Hematopoietic multipotent progenitor cell treated with erythropoietin and hydrocortisone succinate and interleukin-3 and kit ligand, for 17 days (in vitro differentiated cells): ENCODE measurements around the gene ZCCHC9.
"Not testable (repeated sequence)": the region's sequence is repeated elsewhere in the genome, so short reads cannot be mapped to it uniquely, and the experiment has no call there.

Experiments used
- DNase-seq: peaks from one replicate; pipeline ENCODE4 v3.0.0-alpha.2; 2015; ENCODE audit warnings: low spot score

The ZCCHC9 gene

DNA sequence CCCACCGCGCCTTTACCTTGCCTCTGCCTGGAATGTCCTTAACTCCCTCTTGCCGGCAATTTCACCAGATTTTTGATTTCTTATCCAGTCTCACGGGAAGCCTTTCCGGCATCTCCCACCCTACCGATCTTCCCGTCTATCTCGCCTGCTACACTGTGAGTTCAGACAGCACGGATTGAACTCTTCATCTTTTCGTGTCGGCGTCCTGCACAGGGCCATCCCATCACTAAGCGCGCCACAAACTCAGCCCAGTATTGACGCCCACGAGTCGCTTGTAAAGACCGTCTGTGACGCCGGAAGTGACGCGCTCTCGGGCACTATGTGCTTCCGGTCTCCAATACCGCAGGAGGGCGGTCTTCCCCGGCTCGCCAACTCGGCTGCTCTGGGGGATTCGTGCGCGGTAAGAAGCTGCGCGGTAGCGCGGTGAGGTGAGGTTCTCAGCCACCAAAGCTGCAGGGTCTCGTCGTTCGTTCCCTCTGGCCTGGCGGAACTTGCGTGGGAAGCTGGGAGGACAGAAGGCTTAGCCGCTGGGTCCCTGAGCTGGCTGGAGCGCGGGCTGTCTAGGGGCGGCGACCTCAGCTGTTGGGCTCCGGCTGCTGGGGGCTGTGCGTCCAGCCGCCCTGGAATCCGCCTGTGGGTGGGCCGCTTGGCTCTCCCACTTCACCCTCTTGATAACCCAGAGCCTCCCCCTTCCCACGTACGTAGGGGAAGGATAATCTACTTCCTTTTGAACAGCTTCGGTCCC lies at the start of gene ZCCHC9:
ZCCHC9 (plus strand) TSS at position 317 of the 745 bp plus-strand sequence. CDS start 3,171 bp downstream, outside the sequence.
- DNase-seq = peak; percentile 88

- no peak for DNase-seq
Measured at GRCh38 chr5:81251922-81252321, 49.5 kb upstream of the ZCCHC9 start.

DNA sequence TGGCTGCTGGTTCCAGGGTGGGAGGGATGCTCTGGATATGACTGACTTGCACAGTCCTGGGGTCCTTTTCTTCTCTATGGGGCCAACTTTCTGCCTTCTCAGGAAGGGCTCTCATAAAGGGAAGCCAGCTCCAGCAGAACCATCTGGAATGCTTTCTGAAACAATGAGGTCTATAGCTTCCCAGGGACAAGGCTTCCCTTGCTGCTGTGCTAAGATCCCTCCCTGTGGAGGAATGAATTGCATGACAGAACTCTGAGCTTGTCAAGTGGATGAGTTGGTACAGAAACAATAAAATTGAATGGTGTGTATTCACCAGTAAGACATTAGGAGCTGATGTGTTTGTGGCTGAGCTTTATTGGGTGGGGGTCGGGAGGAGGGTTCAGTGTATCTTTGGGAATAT lies 48.5 kb upstream of the ZCCHC9 start:
- no peak for DNase-seq

- no peak for DNase-seq
Measured at GRCh38 chr5:81253875-81254274, 47.5 kb upstream of the ZCCHC9 start.

DNA sequence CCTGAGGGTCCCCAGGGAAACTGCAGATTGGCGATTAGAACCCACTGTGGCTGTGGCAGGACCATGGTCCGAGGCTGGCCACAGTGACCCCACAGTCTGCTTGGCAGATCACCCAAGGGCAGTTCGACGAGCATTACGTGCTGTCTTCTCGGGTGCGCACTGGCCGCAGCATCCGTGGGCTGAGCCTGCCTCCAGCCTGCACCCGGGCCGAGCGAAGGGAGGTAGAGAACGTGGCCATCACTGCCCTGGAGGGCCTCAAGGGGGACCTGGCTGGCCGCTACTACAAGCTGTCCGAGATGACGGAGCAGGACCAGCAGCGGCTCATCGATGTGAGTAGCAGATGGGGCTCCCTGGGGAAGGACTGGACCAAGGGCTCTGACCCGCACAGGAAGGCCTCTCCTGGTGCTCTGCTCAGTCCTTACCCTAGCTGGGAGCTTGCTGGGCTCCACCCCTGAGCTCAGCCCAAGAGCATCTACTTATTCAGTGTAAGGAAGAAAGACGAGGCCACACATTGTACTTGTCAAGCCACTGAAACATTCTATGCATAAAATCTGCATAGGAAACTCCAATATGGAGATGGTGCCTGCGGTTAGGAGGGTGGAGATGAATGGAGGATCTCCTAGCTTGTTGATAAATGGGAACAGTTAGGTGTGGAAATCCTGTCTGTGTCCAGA lies 46.4 kb upstream of the ZCCHC9 start:
- no peak for DNase-seq

DNA sequence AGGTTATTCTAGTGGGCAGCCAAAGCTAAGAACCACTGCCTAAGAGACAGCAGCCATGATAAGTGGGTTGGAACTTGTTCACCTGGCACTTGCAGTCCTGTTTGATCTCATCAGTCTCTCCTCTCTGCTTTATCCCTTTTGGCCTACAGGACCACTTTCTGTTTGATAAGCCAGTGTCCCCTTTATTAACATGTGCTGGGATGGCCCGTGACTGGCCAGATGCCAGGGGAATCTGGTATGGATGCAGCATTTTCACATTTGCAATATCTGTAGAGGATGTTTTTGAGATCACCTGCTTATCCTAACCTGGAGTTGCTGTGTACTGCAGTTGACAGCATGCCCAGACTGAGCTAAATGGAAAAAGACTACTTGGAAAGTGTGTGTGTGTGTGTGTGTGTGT lies 44.6 kb upstream of the ZCCHC9 start:
- DNase-seq = no peak

GRCh38 chr5:81262796-81263195 lies 38.6 kb upstream of the ZCCHC9 start:
- not testable (repeated sequence) for DNase-seq

- DNase-seq = no peak
Measured at GRCh38 chr5:81265101-81265500, 36.3 kb upstream of the ZCCHC9 start.

DNA sequence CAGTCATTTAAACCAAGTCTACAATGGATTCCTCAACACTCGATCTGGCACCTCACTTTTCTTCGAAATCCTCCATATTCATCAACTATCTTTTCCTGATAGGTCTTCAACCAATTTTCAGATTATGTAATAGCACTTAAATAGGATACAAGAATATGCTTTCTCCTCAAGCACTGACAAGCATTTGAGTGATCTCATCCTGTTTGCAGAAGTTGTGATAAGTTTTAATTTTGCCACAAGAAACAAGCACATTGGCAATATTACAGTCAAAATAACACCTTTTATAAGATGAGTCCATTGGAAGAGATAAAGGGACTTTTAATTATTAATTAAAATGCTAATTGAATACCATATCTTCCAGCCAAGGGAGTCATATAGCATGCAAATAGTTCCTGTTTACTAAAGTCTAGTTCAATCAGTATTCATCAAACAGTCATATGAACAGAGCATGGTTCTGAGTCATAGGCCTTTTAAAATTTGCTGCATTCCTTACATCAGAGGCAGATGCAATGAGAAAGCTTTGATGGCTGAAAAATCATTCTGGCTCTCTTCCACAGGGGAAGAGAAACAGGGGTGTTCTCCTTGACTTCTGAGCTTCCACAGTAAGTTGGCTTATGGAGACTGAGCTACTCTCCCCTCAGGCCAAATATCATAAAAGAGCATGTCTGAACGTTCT lies 32.7 kb upstream of the ZCCHC9 start:
- DNase-seq = no peak

DNA sequence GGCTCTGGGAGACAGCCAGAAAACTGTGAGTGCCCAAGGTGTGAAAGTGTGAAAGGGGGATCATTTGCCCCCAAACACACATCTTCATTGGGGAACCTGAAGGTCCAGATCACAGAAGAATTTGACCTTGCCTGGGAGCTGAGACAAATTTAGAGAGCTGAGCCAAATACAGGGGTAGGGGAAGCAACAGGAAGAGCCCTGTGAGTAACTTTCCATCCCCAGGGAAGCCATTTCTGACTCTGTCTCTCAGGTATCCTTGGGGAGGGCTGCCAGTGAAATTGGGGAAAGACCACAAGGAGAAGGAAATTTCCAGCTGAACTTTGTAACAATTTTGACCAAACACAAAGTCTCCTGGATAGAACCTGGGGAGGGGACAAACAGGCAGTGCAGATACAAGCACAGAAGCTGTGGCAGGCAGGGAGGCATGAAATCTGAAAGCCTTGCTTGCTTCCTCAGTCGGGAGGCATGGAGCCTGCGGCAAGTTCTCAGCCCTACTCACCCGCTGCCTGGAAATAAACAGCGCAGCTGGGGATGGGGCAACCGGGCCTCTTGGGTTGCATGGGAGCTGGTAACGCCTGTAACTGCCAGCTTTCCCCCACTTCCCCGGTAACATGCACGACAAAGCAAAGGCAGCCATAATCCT lies 31.5 kb upstream of the ZCCHC9 start:
- DNase-seq = no peak

GRCh38 chr5:81270394-81271027 lies 30.9 kb upstream of the ZCCHC9 start:
- DNase-seq = not testable (repeated sequence)

GRCh38 chr5:81283976-81284375 lies 17.4 kb upstream of the ZCCHC9 start:
- DNase-seq = no peak

DNA sequence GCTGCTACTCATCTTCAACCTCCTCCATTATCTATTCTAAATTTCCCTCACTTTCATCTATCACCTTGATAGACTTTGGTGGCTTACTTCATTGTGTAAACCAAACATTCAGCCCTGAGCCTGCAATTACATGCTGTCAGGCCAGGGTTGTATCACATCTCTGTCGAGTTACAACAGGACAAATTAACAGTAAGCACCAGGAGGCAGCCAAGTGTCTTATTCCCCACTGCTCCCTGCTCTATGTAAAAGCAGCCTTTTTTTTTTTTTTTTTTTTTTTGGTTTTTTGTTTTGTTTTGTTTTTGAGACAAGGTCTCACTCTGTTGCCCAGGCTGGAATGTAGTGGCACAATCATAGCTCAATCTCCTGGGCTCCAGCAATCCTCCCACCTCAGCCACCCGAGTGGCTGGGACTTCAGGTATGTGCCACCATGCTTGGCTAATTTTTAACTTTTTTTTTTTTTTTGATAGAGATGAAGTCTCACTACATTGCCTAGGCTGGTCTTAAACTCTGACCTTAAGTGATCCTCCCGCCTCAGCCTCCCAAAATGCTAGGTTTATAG lies 15.2 kb upstream of the ZCCHC9 start:
- no peak for DNase-seq

- no peak for DNase-seq
Measured at GRCh38 chr5:81288021-81288433, 13.4 kb upstream of the ZCCHC9 start.

DNA sequence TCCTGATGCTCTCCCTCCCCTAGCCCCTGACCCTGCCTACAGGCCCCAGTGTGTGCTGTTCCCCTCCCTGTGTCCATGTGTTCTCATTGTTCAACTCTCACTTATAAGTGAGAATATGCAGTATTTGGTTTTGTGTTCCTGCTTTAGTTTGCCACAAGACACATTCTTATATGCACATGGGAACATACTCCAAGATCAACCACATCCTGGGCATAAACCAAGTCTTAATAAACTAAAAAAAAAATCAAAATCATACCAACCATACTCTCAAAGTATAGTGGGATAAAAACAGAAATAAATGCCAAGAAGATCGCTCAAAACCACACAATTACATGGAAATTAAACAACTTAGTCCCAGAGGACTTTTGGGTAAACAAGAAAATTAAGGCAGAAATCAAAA lies 11.2 kb upstream of the ZCCHC9 start:
- no peak for DNase-seq

- no peak for DNase-seq
Measured at GRCh38 chr5:81292130-81292529, 9.3 kb upstream of the ZCCHC9 start.

DNA sequence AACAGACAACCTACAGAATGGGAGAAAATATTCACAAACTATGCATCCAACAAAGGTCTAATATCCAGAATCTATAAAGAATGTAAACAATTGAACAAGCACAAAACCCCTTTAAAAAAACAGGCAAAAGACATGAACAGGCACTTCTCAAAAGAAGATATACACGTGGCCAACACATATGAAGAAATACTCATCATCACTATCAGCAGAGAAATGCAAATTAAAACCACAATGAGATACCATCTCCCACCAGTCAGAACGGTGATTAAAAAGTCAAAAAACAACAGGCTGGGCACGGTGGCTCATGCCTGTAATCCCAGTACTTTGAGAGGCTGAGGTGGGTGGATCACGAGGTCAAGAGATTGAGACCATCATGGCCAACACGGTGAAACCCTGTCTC lies 7.4 kb upstream of the ZCCHC9 start:
- not testable (repeated sequence) for DNase-seq

GRCh38 chr5:81297531-81297930 lies 3.9 kb upstream of the ZCCHC9 start:
- DNase-seq = no peak

GRCh38 chr5:81300921-81301270 lies 491 bp upstream of the ZCCHC9 start:
- no peak for DNase-seq

DNA sequence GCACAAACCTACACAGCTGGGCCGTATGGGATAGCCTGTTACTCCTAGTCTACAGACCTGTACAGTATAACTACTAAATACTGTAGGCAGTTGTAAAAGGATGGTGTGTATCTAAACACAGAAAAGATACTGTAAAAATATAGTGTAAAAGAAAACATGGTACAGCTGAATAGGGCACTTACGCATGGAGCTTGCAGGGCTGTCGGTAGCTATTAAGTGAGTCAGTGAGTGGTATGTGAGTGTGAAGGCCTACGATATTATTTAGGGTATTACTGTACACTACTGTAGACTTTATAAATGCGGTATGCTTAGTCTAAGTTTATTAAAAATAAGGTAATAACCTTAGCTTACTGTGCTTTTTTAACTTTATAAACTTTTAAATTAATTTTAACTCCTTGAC lies 1.2 kb downstream of the ZCCHC9 start:
- DNase-seq = no peak

DNA sequence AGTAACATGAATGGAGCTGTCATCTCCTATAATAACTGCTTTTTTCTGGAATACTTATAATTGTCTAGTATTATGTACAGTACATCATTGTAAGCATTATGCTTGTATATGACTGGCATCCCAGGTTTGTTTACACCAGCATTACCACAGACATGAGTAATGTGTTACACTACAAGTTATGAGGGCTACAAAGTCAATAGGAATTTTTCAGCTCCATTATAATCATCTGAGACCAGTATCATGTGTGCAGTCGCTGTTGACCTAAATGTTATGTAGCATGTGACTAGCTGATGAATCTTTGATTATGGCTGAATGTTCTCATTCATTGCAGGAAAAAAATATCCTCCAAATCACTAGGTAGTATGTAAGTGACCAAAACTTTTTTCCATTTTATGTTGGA lies 2.2 kb downstream of the ZCCHC9 start:
- no peak for DNase-seq

GRCh38 chr5:81305785-81306184 lies 4.4 kb downstream of the ZCCHC9 start:
- no peak for DNase-seq
